Amniotic epithelial cell (primary cell): ENCODE measurements around the gene ZSCAN20.

ENCODE experiments used
- DNase-seq: peaks from one replicate; pipeline ENCODE4 v3.0.0-alpha.2; 2010; ENCODE audit warnings: low read depth

Gene ZSCAN20

DNA sequence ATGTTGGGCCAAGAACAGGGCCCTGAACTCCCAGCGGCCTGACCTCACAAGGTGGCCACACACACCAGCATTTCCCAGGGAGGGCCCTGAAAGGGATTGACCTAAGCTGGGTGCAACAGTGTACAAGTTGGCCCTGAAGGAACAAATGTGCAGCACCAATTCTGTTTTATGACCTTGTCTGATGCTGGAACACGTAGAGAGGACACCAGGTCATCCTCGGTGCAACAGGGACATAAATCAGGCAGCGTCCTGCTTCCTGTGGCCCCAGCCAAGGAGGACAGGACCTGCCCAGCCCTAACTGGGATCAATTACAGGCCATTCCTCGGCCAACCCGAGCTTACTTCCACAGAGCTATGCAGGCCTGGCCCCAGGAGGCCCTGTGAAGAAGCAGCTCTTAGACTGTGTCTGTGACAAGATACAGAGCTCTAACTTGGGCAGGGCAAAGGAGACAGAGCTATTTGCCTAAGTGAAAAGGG lies 28.7 kb upstream of the ZSCAN20 start:
- no peak for DNase-seq

GRCh38 chr1:33445108-33445507 lies 27.3 kb upstream of the ZSCAN20 start:
- no peak for DNase-seq

DNA sequence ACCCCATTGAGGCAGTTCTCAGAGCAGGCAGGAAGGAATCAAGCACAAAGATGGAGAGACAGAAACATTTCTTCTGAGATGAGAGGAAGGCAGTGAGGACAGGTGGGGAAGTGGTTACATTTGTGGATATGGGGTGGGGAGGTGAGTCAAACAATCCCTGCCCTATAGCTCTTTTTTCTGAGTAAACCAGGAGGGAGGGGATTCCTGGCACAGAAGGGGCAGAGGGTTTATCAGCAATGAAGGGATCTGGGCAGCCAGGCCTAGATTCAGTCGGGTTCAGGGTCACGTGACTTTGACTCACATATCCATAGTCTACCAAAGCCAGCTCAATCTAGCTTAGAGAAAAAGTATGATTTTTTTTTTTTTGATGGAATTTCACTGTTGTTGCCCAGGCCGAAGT lies 25.9 kb upstream of the ZSCAN20 start:
- DNase-seq, result no peak

- peak; percentile 59 for DNase-seq
These were observed 17.7 kb upstream of the ZSCAN20 start for GRCh38 chr1:33454646-33455282.

- DNase-seq, result peak; percentile 89
These were observed 16.6 kb upstream of the ZSCAN20 start for GRCh38 chr1:33455539-33456501.

GRCh38 chr1:33456502-33456886 lies 16.0 kb upstream of the ZSCAN20 start:
- DNase-seq, result peak; percentile 23

- peak; percentile 40 for DNase-seq
These were observed 12.8 kb upstream of the ZSCAN20 start for GRCh38 chr1:33459691-33460090.

- DNase-seq, result no peak
These were observed 12.3 kb upstream of the ZSCAN20 start for GRCh38 chr1:33460144-33460543.

GRCh38 chr1:33460947-33461629 lies 11.4 kb upstream of the ZSCAN20 start:
- no peak for DNase-seq

- no peak for DNase-seq
These were observed 9.9 kb upstream of the ZSCAN20 start for GRCh38 chr1:33462405-33463164.

DNA sequence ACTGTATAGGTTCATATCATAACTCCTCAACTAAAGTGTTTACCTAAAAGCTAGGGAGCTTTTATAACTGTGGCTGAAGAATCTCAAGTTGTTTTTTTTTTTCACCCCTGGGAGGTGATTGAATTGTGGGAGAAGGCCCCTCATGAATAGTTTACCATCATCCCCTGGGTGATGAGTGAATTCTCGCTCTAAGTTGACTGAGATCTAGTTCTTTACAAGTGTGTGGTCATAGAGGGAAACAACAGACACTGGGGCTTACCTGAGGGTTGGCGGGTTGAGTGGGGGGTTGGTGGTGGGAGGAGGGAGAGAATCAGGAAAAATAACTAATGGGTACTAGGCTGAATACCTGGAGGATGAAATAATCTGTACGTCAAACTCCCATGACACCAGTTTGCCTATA lies 7.9 kb upstream of the ZSCAN20 start:
- no peak for DNase-seq

DNA sequence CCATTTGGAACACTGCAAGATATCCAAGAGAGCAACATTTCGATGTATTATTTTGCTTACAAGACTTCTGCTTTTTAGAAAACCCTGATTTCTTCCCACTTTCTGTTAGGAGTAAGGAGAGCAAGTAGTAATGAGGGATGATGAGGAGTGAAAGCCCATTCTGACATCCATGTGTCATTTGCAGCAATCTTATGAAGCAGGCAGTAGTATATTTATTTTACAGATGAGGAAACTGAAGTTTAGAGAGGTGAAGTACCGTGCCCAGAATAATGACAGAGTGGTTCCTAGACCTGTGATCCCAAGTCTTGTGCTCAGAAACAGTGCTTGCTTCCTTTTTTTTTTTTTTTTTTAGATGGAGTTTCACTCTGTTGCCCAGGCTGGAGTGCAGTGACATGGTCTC lies 7.1 kb upstream of the ZSCAN20 start:
- DNase-seq, result no peak

DNA sequence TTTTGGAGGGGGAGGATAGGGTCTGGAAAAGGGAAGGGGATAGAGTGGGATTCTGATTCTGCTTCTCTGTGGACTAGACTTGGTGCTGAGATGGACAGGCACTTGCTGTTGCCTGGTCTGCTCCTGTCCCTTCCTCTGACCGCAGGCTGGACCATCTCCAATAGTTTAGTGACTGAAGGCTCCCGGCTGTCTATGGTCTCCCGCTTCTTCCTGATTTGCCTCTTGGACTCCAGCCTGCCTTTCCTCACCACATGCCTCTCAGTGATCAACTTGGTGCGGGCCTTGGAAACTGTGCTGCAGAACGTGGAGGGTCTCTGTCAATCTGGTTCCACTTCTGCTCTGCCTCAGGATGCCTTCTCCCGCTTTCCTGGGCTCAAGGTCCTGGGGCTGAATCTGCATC lies 6.3 kb upstream of the ZSCAN20 start:
- no peak for DNase-seq

- no peak for DNase-seq
These were observed 4.4 kb upstream of the ZSCAN20 start for GRCh38 chr1:33468011-33468410.

- DNase-seq, result no peak
These were observed 3.9 kb upstream of the ZSCAN20 start for GRCh38 chr1:33468531-33468930.

DNA sequence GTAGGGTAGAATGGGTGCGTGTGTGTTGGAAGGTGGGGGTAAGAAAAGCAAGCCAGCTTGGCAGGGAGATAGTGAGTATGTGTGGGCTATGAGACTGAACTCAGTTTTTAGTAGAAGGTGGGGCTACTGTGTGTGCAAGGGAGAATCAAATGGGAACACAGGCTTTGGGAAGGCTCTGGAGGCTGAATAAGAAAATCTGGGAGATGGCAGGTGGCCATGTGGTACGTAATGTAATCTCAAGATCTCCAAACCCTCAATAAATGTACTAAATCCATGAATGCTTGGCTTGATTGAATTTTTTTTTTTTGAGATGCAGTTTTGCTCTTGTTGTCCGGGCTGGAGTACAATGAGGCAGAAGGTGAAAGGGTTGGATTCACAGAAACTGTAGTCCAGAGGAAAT lies 3.5 kb upstream of the ZSCAN20 start:
- DNase-seq, result no peak

DNA sequence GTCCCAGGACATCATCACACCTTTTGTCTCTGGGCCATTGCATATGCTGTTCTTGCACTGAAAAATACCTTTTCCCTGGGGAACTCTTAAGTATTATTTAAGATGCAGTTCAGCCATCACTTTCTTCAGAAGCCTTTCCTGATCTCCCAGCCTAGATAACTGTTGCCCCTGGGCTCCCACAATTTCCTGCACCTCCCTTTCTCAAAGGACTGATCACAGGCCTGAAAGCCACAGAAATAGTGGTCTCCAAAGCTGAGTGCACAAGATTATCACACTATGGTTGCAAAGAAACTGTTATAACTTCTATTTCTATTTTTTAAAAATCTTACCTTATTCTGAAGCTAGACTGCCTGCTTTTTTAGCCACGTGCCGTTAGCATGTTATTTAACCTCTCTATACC lies 2.8 kb upstream of the ZSCAN20 start:
- no peak for DNase-seq

DNA sequence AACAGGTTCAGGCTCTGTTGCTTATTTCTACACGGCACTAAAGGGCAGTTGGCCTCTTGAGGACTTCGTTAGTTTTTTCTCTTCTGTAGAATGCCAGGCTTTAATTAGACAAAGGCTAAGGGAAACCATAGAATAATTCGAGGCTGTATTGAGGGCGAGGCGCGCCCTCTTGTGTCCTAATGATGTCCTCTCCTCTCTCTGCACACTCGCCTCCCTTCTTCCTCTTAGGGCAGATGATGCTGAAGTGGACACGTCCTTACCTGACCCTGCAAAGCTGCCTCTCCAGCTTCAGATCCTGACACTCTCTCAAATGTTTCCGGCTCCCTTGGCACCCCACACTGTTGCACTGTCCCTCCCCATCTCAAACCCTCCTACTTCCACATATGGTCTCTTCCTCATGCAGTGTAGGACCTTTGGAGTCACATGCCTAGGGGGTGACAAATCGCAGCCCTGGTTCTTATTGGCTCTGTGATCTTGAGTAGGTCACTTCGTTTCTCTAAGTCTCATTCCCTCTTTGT lies 1.9 kb upstream of the ZSCAN20 start:
- peak; percentile 77 for DNase-seq

DNA sequence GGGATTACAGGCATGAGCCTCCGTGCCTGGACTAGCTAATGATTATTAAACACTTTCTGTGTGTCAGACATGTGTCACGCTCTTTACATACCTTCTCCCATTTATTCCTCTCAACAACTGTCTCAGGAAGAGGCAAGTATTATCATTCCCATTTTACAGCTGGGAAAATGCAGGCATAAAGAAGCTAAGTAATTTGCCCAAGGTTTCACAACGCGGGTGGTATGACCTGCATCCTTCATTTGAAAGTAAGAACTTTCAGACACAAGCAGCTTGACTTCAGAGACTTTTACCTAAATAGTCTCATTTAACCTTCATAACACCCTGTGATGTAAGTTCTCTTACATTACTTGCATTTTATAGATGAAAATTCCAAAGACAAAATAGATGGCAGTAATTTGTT lies 1.0 kb upstream of the ZSCAN20 start:
- DNase-seq, result no peak

DNA sequence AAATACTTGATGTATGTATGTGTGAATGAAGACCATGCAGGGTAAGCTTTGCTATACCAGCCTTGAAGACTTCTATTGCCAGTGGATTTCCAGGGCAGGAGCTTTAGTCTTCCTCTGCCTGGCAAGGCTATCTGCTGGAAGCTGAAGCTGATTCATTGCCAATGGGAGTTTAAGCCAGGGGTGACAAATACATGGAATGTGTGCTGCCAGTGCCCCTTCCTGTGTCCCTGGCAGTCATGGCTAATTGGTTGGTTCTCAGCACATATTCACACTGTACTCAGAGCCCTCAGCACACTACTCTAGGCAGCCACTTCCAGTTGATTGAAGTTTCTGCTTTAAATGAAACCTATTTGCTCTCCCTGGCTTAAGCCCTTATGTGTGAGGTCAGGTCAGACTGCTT lies 1.5 kb downstream of the ZSCAN20 start:
- no peak for DNase-seq

DNA sequence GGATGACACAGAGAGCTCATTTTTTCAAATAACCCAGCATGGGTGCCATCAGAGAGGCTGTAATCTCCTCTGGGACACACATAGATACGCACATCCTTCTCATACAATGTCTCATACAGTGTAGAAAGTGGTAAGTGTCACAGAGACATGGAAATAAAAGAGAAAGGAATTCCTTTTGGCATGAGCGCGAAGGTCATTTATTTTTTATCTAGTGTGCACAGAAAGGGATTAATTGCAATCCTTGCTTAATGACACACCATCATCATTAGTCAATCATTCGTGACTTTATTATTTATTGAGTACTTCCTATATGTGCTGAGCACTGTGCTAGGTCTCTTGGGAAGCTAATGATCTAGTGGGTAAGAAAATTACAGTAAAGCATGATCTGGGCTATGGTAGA lies 5.0 kb downstream of the ZSCAN20 start:
- no peak for DNase-seq

- no peak for DNase-seq
These were observed 10.0 kb downstream of the ZSCAN20 start for GRCh38 chr1:33482412-33482811.
